ENCODE data around the gene VGLL4. TPM values are rescaled to one million over a fixed set of nuclear protein-coding genes. Genes with fewer than 3 reads are reported as not detected.

The VGLL4 gene
- total RNA-seq, 1 donor from 2014 or later, result 82.6 TPM

GRCh38 chr3:11559816-11560633 is 83.7 kb downstream of the VGLL4 start:
- Histone ChIP-seq H3K79me2 (ENCODE audit: low read depth) (peaks cover 32% of the 10 kb centered on the region), H3K9me3 (ENCODE audit: low read depth) (no peaks in the 10 kb centered on the region), H3K4me1 (peaks cover 3% of the 10 kb centered on the region), H3K9ac (no peak overlapping the region), H3K4me3 (no peak overlapping the region), H3K27ac (no peak overlapping the region), H4K20me1 (ENCODE audit: low read depth) (peaks cover 87% of the 10 kb centered on the region), H3K36me3 (no peaks in the 10 kb centered on the region), H3K4me2 (no peak overlapping the region), H3F3A (ENCODE audit: low read depth) (no peaks in the 10 kb centered on the region), H2AFZ (replicated peaks) (no peak overlapping the region), H3K27me3 (no peaks in the 10 kb centered on the region)
- no peaks in the 10 kb centered on the region for H3K9me3 Mint-ChIP-seq
- H3K36me3 Mint-ChIP-seq, result peaks cover 43% of the 10 kb centered on the region
- H3K27me3 Mint-ChIP-seq (ENCODE audit: insufficient read depth, low read depth), result peaks cover 8% of the 10 kb centered on the region
- DNase-seq (ENCODE audit: low spot score), result no peak
- TF ChIP-seq CTCF (IDR thresholded peaks at IDR 0.05) (no peak), EZH2phosphoT487 (IDR thresholded peaks at IDR 0.05) (no peak), EZH2 (IDR thresholded peaks at IDR 0.05) (no peak)
- H3K27ac Mint-ChIP-seq, result peak overlapping the region; percentile 95
- peaks cover 63% of the 10 kb centered on the region for H3K4me1 Mint-ChIP-seq
- H3K4me3 Mint-ChIP-seq, result no peak overlapping the region

- no peaks in the 10 kb centered on the region for H3K9me3 ChIP-seq (ENCODE audit: low read depth)
- no peaks in the 10 kb centered on the region for H3K27me3 ChIP-seq
- no peak overlapping the region for H3K27ac ChIP-seq
- Mint-ChIP-seq H3K9me3 (no peaks in the 10 kb centered on the region), H3K36me3 (peaks cover 41% of the 10 kb centered on the region), H3K4me1 (peaks cover 63% of the 10 kb centered on the region), H3K27ac (peak overlapping the region; percentile 95), H3K27me3 (ENCODE audit: insufficient read depth, low read depth) (peaks cover 8% of the 10 kb centered on the region), H3K4me3 (no peak overlapping the region)
- H3K4me3 ChIP-seq, result no peak overlapping the region
- H3K4me1 ChIP-seq, result peaks cover 3% of the 10 kb centered on the region
- no peak for DNase-seq (ENCODE audit: low spot score)
- H3F3A ChIP-seq (ENCODE audit: low read depth), result no peaks in the 10 kb centered on the region
- no peak overlapping the region for H2AFZ ChIP-seq (replicated peaks)
- no peak overlapping the region for H3K9ac ChIP-seq
- no peaks in the 10 kb centered on the region for H3K36me3 ChIP-seq
- H3K4me2 ChIP-seq, result no peak overlapping the region
- TF ChIP-seq CTCF (IDR thresholded peaks at IDR 0.05) (no peak), EZH2phosphoT487 (IDR thresholded peaks at IDR 0.05) (no peak), EZH2 (IDR thresholded peaks at IDR 0.05) (no peak)
- H4K20me1 ChIP-seq (ENCODE audit: low read depth), result peaks cover 85% of the 10 kb centered on the region
- peaks cover 32% of the 10 kb centered on the region for H3K79me2 ChIP-seq (ENCODE audit: low read depth)
These were observed 84.5 kb downstream of the VGLL4 start for GRCh38 chr3:11558918-11559815.

GRCh38 chr3:11558411-11558903 is 85.3 kb downstream of the VGLL4 start:
- Mint-ChIP-seq H3K27me3 (ENCODE audit: insufficient read depth, low read depth) (peaks cover 8% of the 10 kb centered on the region), H3K4me1 (peaks cover 60% of the 10 kb centered on the region), H3K9me3 (no peaks in the 10 kb centered on the region), H3K27ac (peak overlapping the region; percentile 25), H3K4me3 (no peak overlapping the region), H3K36me3 (peaks cover 37% of the 10 kb centered on the region)
- no peak overlapping the region for H3K27ac ChIP-seq
- TF ChIP-seq EZH2phosphoT487 (IDR thresholded peaks at IDR 0.05) (no peak), CTCF (IDR thresholded peaks at IDR 0.05) (no peak), EZH2 (IDR thresholded peaks at IDR 0.05) (no peak)
- H3K27me3 ChIP-seq, result no peaks in the 10 kb centered on the region
- no peak for DNase-seq (ENCODE audit: low spot score)
- H3K79me2 ChIP-seq (ENCODE audit: low read depth), result peaks cover 32% of the 10 kb centered on the region
- peaks cover 79% of the 10 kb centered on the region for H4K20me1 ChIP-seq (ENCODE audit: low read depth)
- H3F3A ChIP-seq (ENCODE audit: low read depth), result no peaks in the 10 kb centered on the region
- H3K4me1 ChIP-seq, result peaks cover 3% of the 10 kb centered on the region
- no peaks in the 10 kb centered on the region for H3K9me3 ChIP-seq (ENCODE audit: low read depth)
- H2AFZ ChIP-seq (replicated peaks), result no peak overlapping the region
- no peaks in the 10 kb centered on the region for H3K36me3 ChIP-seq
- no peak overlapping the region for H3K9ac ChIP-seq
- no peak overlapping the region for H3K4me3 ChIP-seq
- no peak overlapping the region for H3K4me2 ChIP-seq

Data from neural progenitor cell (in vitro differentiated cells).